ENCODE data around the gene UBE3D. TPM values are rescaled to one million over a fixed set of nuclear protein-coding genes. Genes with fewer than 3 reads are reported as not detected.

Gene UBE3D
- total RNA-seq, 1 experiment from 2014 or later = 10.9 TPM

- POLR2A ChIA-PET = no interaction called here
- intact Hi-C loops (cut with micrococcal nuclease; ENCODE audit: unreplicated experiment) = no loop called here
- Histone ChIP-seq H3K9me3 (no peaks in the 10 kb centered on the region), H3K4me1 (no peaks in the 10 kb centered on the region), H3K36me3 (ENCODE audit: control insufficient read depth, insufficient read depth, low read length) (no peaks in the 10 kb centered on the region), H3K4me3 (ENCODE audit: low read depth, low read length) (no peak overlapping the region), H3K27me3 (replicated peaks; ENCODE audit: control insufficient read depth, insufficient read depth, low read length) (no peaks in the 10 kb centered on the region)
- no peak overlapping the region for H3K27ac Mint-ChIP-seq (ENCODE audit: unreplicated experiment)
- no peaks in the 10 kb centered on the region for H3K27me3 Mint-ChIP-seq (ENCODE audit: insufficient read depth, unreplicated experiment)
- H3K4me3 Mint-ChIP-seq (ENCODE audit: unreplicated experiment) = no peak overlapping the region
- no TSS peak for BruUV-seq (replicated peaks)
- no peaks in the 10 kb centered on the region for H3K4me1 Mint-ChIP-seq (ENCODE audit: low read depth, unreplicated experiment)
- DNase-seq = no peak
- TF ChIP-seq CTCF (IDR thresholded peaks at IDR 0.05; ENCODE audit: insufficient read depth in 1 of 2, low read depth in 1 of 2, low read length in 1 of 2, severe bottlenecking in 1 of 2, unreplicated experiment in 1 of 2) = no peak
- CTCF ChIA-PET = no interaction called here
- no peaks in the 10 kb centered on the region for H3K9me3 Mint-ChIP-seq (ENCODE audit: unreplicated experiment)
- H3K36me3 Mint-ChIP-seq (ENCODE audit: insufficient read depth, unreplicated experiment) = no peaks in the 10 kb centered on the region
Observed at GRCh38 chr6:82968708-82969107, 96.9 kb downstream of the UBE3D start.

- H3K36me3 Mint-ChIP-seq (ENCODE audit: insufficient read depth, unreplicated experiment) = no peaks in the 10 kb centered on the region
- no peaks in the 10 kb centered on the region for H3K9me3 Mint-ChIP-seq (ENCODE audit: unreplicated experiment)
- Histone ChIP-seq H3K27me3 (replicated peaks; ENCODE audit: control insufficient read depth, insufficient read depth, low read length) (no peaks in the 10 kb centered on the region), H3K36me3 (ENCODE audit: control insufficient read depth, insufficient read depth, low read length) (no peaks in the 10 kb centered on the region), H3K9me3 (no peaks in the 10 kb centered on the region), H3K4me3 (ENCODE audit: low read depth, low read length) (no peak overlapping the region), H3K4me1 (no peaks in the 10 kb centered on the region)
- intact Hi-C loops (cut with micrococcal nuclease; ENCODE audit: unreplicated experiment) = loop anchor here (5.0 kb wide), 1 partner anchor 46 kb away; no protein-coding TSS in a partner anchor
- BruUV-seq (replicated peaks) = no TSS peak
- H3K27me3 Mint-ChIP-seq (ENCODE audit: insufficient read depth, unreplicated experiment) = no peaks in the 10 kb centered on the region
- no peaks in the 10 kb centered on the region for H3K4me1 Mint-ChIP-seq (ENCODE audit: low read depth, unreplicated experiment)
- ChIA-PET POLR2A (no interaction called here), CTCF (no interaction called here)
- TF ChIP-seq CTCF (IDR thresholded peaks at IDR 0.05; ENCODE audit: insufficient read depth in 1 of 2, low read depth in 1 of 2, low read length in 1 of 2, severe bottlenecking in 1 of 2, unreplicated experiment in 1 of 2) = no peak
- no peak overlapping the region for H3K27ac Mint-ChIP-seq (ENCODE audit: unreplicated experiment)
- no peak overlapping the region for H3K4me3 Mint-ChIP-seq (ENCODE audit: unreplicated experiment)
- DNase-seq = no peak
Observed at GRCh38 chr6:82963191-82963925, 102.3 kb downstream of the UBE3D start.

- Histone ChIP-seq H3K9me3 (no peaks in the 10 kb centered on the region), H3K4me3 (ENCODE audit: low read depth, low read length) (no peak overlapping the region), H3K4me1 (no peaks in the 10 kb centered on the region), H3K27me3 (replicated peaks; ENCODE audit: control insufficient read depth, insufficient read depth, low read length) (no peaks in the 10 kb centered on the region), H3K36me3 (ENCODE audit: control insufficient read depth, insufficient read depth, low read length) (no peaks in the 10 kb centered on the region)
- intact Hi-C loops (cut with micrococcal nuclease; ENCODE audit: unreplicated experiment) = no loop called here
- H3K4me3 Mint-ChIP-seq (ENCODE audit: unreplicated experiment) = no peak overlapping the region
- no peaks in the 10 kb centered on the region for H3K4me1 Mint-ChIP-seq (ENCODE audit: low read depth, unreplicated experiment)
- ChIA-PET POLR2A (no interaction called here), CTCF (no interaction called here)
- no TSS peak for BruUV-seq (replicated peaks)
- H3K27me3 Mint-ChIP-seq (ENCODE audit: insufficient read depth, unreplicated experiment) = no peaks in the 10 kb centered on the region
- no peaks in the 10 kb centered on the region for H3K9me3 Mint-ChIP-seq (ENCODE audit: unreplicated experiment)
- DNase-seq = no peak
- H3K27ac Mint-ChIP-seq (ENCODE audit: unreplicated experiment) = no peak overlapping the region
- no peak for TF ChIP-seq CTCF (IDR thresholded peaks at IDR 0.05; ENCODE audit: insufficient read depth in 1 of 2, low read depth in 1 of 2, low read length in 1 of 2, severe bottlenecking in 1 of 2, unreplicated experiment in 1 of 2)
- no peaks in the 10 kb centered on the region for H3K36me3 Mint-ChIP-seq (ENCODE audit: insufficient read depth, unreplicated experiment)
Observed at GRCh38 chr6:82959385-82959941, 106.2 kb downstream of the UBE3D start.

Measured in Caco-2 (cell line).